Testis (tissue), 3 donors: Measurements from ENCODE around the gene PPP1R12B. TPM values are rescaled to one million over a fixed set of nuclear protein-coding genes. Genes with fewer than 3 reads are reported as not detected.
"Not testable (repeated sequence)": the region's sequence is repeated elsewhere in the genome, so short reads cannot be mapped to it uniquely, and the experiment has no call there.

Experiments
- DNase-seq: peaks from one replicate; pipeline ENCODE4 v3.0.0-alpha.2; 2019
- H3K27ac ChIP-seq, 2 donors: fragments of 200-600 bp; sonication (generic); one replicate each; pipeline ENCODE4 v1.5.1; 2019
- H3K27me3 ChIP-seq: fragments of 200-600 bp; sonication (generic); one replicate; pipeline ENCODE4 v1.5.1; 2019
- H3K36me3 ChIP-seq: fragments of 200-600 bp; sonication (generic); one replicate; pipeline ENCODE4 v1.5.1; 2017; ENCODE audit warnings: low read depth; ENCODE audit errors: missing control alignments
- H3K4me1 ChIP-seq: fragments of 200-600 bp; sonication (generic); one replicate; pipeline ENCODE4 v1.5.1; 2019
- H3K4me3 ChIP-seq, 2 donors: fragments of 200-600 bp; sonication (generic); one replicate each; pipeline ENCODE4 v1.5.1; 2017 to 2019
- H3K9me3 ChIP-seq: fragments of 200-600 bp; sonication (generic); one replicate; pipeline ENCODE4 v1.5.1; 2017
- CTCF ChIP-seq, 3 experiments: fragments of 450-650 bp in 2 of 3; fragments of 200-600 bp in 1 of 3; sonication (generic) in 1 of 3; IDR thresholded peaks; one replicate each; pipeline ENCODE4 v1.5.1; 2016 to 2019; ENCODE audit warnings: antibody characterized with exemption in 3 of 3, mild to moderate bottlenecking in 2 of 3, moderate library complexity in 1 of 3
- POLR2A ChIP-seq: fragments of 450-650 bp; IDR thresholded peaks from one replicate; pipeline ENCODE4 v1.6.1; 2017; ENCODE audit warnings: antibody characterized with exemption, mild to moderate bottlenecking, moderate library complexity
- WGBS, 2 donors: methylation state at CpG; one replicate each; pipeline ENCODE4 v1.1.5; 2018; 5-methylcytosine and 5-hydroxymethylcytosine counted together
- intact Hi-C: fragments of 100-400 bp; cut with DNase I; formaldehyde crosslinking; loops from one replicate; pipeline ENCODE4 v1.15.1; 2023; ENCODE audit warnings: low total_unique reads
- polyA plus RNA-seq: library from polyadenylated mRNA; stranded (reverse); fragments of 350-450 nt; fragmentation: Illumina TruSeq; extraction: RNeasy Lipid Tissue Mini Kit (QIAGEN cat#74804); gene quantifications from one replicate; pipeline ENCODE4 v1.2.3, GENCODE V29; 2014; ENCODE audit warnings: low read depth, low replicate concordance; ENCODE audit not compliant: insufficient read depth
- total RNA-seq, 2 donors: library from RNA; depleted of rRNA; stranded (reverse); fragments of >200 nt; gene quantifications; one replicate each; pipeline ENCODE4 v1.2.3, GENCODE V29; 2016

PPP1R12B gene
- total and polyA plus RNA-seq, 3 donors from 2014 or later = 32.6 to 61.2 (median 54.6) TPM

- Histone ChIP-seq H3K36me3 (no peaks in the 10 kb centered on the region), H3K4me1 (peaks cover 9% of the 10 kb centered on the region), H3K27ac (no peak overlapping the region), H3K27me3 (no peaks in the 10 kb centered on the region), H3K9me3 (no peaks in the 10 kb centered on the region), H3K4me3 (no peak overlapping the region)
- WGBS, 2 donors = 96% methylated on average over 6 of the region's 6 CpGs; no CpG with 5 or more reads in 1 of the 2 donors
- intact Hi-C loops = no loop called here
- TF ChIP-seq POLR2A (no peak), CTCF (IDR thresholded peaks at IDR 0.05) (no peak)
- no peak for DNase-seq
These were observed 282.0 kb downstream of the PPP1R12B start for GRCh38 chr1:202630541-202630940.

- 71 to 85% methylated on average over 9 to 11 of the region's 11 CpGs for WGBS, 2 donors
- Histone ChIP-seq H3K9me3 (no peaks in the 10 kb centered on the region), H3K4me3 (no peak overlapping the region), H3K27me3 (no peaks in the 10 kb centered on the region), H3K27ac (no peak overlapping the region), H3K36me3 (no peaks in the 10 kb centered on the region), H3K4me1 (peaks cover 9% of the 10 kb centered on the region)
- intact Hi-C loops = no loop called here
- no peak for DNase-seq
- TF ChIP-seq CTCF (IDR thresholded peaks at IDR 0.05) (no peak), POLR2A (no peak)
These were observed 282.8 kb downstream of the PPP1R12B start for GRCh38 chr1:202631076-202631923.

- WGBS, 2 donors = 91% methylated on average over 10 of the region's 10 CpGs
- peaks cover 5% of the 10 kb centered on the region for H3K4me1 ChIP-seq
- H3K4me3 ChIP-seq = no peak overlapping the region
- no peak for TF ChIP-seq POLR2A
- no peak for TF ChIP-seq CTCF (IDR thresholded peaks at IDR 0.05)
- no peak for DNase-seq
- no peaks in the 10 kb centered on the region for H3K9me3 ChIP-seq
- no peak overlapping the region for H3K27ac ChIP-seq
- intact Hi-C loops = no loop called here
- no peaks in the 10 kb centered on the region for H3K27me3 ChIP-seq
- H3K36me3 ChIP-seq = no peaks in the 10 kb centered on the region
These were observed 283.7 kb downstream of the PPP1R12B start for GRCh38 chr1:202632241-202632640.

GRCh38 chr1:202636171-202636570 lies 287.7 kb downstream of the PPP1R12B start:
- H3K9me3 ChIP-seq, H3K4me1 ChIP-seq, H3K4me3 ChIP-seq, intact Hi-C loops, H3K36me3 ChIP-seq, H3K27me3 ChIP-seq, DNase-seq, H3K27ac ChIP-seq: not testable (repeated sequence)
- WGBS, 2 donors = 59 to 66% methylated on average over 3 of the region's 3 CpGs

- H3K4me3 ChIP-seq, intact Hi-C loops, H3K36me3 ChIP-seq, DNase-seq, H3K27ac ChIP-seq, H3K4me1 ChIP-seq, H3K9me3 ChIP-seq, H3K27me3 ChIP-seq: not testable (repeated sequence)
- WGBS, 2 donors = 81 to 84% methylated on average over 13 to 16 of the region's 16 CpGs
These were observed 289.0 kb downstream of the PPP1R12B start for GRCh38 chr1:202637321-202638018.
